GM12878 (cell line): ENCODE results near the gene PDPN. TPM values are rescaled to one million over a fixed set of nuclear protein-coding genes. Genes with fewer than 3 reads are reported as not detected.

Experiments used
- ATAC-seq: fragments of 200-7000 bp; cut with Tn5 transposase; 3 replicates; pipeline ENCODE4 v1.9.1; 2020; ENCODE audit warnings: mild to moderate bottlenecking, moderate library complexity
- BruUV-seq: library from RNA; stranded (reverse); fragments of 400-500 nt; replicated peaks from 2 replicates; lab custom pipeline; 2021; lab: Mats Ljungman, UMichigan
- CTCF ChIA-PET: fragments of 300-600 bp; sonication (Branson Sonifier 250); formaldehyde crosslinking; extraction: SDS; loops from one replicate; lab custom pipeline; 2021; ENCODE audit warnings: inconsistent platforms; lab: Yijun Ruan, JAX
- POLR2A ChIA-PET: fragments of 350-600 bp; formaldehyde crosslinking; extraction: SDS; loops from one replicate; lab custom pipeline; 2021; ENCODE audit warnings: inconsistent platforms; lab: Charles Lee
- RAD21 ChIA-PET: fragments of 300-600 bp; sonication (Branson Sonifier 250); formaldehyde crosslinking; loops from one replicate; lab custom pipeline; 2023; ENCODE audit warnings: antibody characterized with exemption; ENCODE audit not compliant: unreplicated experiment; lab: Charles Lee
- SMC1A ChIA-PET: fragments of 300-600 bp; sonication (Branson Sonifier 250); formaldehyde crosslinking; loops from one replicate; lab custom pipeline; 2023; ENCODE audit not compliant: unreplicated experiment, uncharacterized antibody; lab: Charles Lee
- DNase-seq: peaks from one replicate; pipeline ENCODE4 v3.0.0-alpha.2; 2011; ENCODE audit warnings: low read depth, low spot score
- FAIRE-seq: peaks from 3 replicates; lab custom pipeline; 2011; peaks lifted over from hg19 to GRCh38; lab: Jason Lieb, UNC
- H2AFZ ChIP-seq: 2 replicates; pipeline ENCODE4 v1.6.0; 2011; ENCODE audit warnings: low read depth, low read length, control low read depth; ENCODE audit not compliant: control insufficient read depth
- H3K27ac ChIP-seq: 2 replicates; pipeline ENCODE4 v1.5.1; 2011; ENCODE audit warnings: control low read depth; ENCODE audit not compliant: control insufficient read depth, insufficient read depth
- H3K27me3 ChIP-seq, 2 experiments: replicated peaks in 1 of 2; 2 replicates each; pipeline versions ENCODE4 v1.6.0 to v1.6.1; 2011; ENCODE audit warnings: low read length in 1 of 2; ENCODE audit not compliant: control insufficient read depth in 2 of 2, insufficient read depth in 2 of 2
- H3K36me3 ChIP-seq, 2 experiments: 2 replicates each; pipeline ENCODE4 v1.5.1; 2011; ENCODE audit warnings: low read length in 1 of 2; ENCODE audit not compliant: control insufficient read depth in 2 of 2, insufficient read depth in 2 of 2
- H3K4me1 ChIP-seq: 2 replicates; pipeline ENCODE4 v1.6.1; 2011; ENCODE audit warnings: mild to moderate bottlenecking, low read length, moderate library complexity, mixed read lengths; ENCODE audit not compliant: control insufficient read depth, insufficient read depth
- H3K4me2 ChIP-seq: 2 replicates; pipeline ENCODE4 v1.6.0; 2011; ENCODE audit warnings: control low read depth; ENCODE audit not compliant: control insufficient read depth, insufficient read depth
- H3K4me3 ChIP-seq: fragments of 200-600 bp; sonication (generic); 2 replicates; pipeline ENCODE4 v1.5.1; 2016
- H3K79me2 ChIP-seq: 2 replicates; pipeline ENCODE4 v1.6.0; 2011; ENCODE audit warnings: low read length; ENCODE audit not compliant: control insufficient read depth, insufficient read depth
- H3K9ac ChIP-seq: 2 replicates; pipeline ENCODE4 v1.8.0; 2011; ENCODE audit warnings: low read length, control low read depth, mixed read lengths; ENCODE audit not compliant: control insufficient read depth, insufficient read depth
- H3K9me3 ChIP-seq: replicated peaks from 3 replicates; pipeline ENCODE4 v1.5.1; 2011; ENCODE audit warnings: mild to moderate bottlenecking, low read length; ENCODE audit not compliant: control insufficient read depth, insufficient read depth
- H4K20me1 ChIP-seq: 2 replicates; pipeline ENCODE4 v1.6.0; 2011; ENCODE audit not compliant: control insufficient read depth, insufficient read depth
- ATF2 ChIP-seq: IDR thresholded peaks from 2 replicates; pipeline ENCODE4 v1.6.1; 2012; ENCODE audit warnings: low read length, inconsistent platforms
- CREM ChIP-seq: IDR thresholded peaks from 2 replicates; pipeline ENCODE4 v1.6.1; 2014; ENCODE audit warnings: antibody characterized with exemption, low read depth
- NFXL1 ChIP-seq: fragments of 450-650 bp; IDR thresholded peaks from 2 replicates; pipeline ENCODE4 v1.6.1; 2017; ENCODE audit warnings: antibody characterized with exemption, mild to moderate bottlenecking, borderline replicate concordance
- NRF1 ChIP-seq: conservative IDR thresholded peaks from 2 replicates; pipeline ENCODE4 v1.6.1; 2011; ENCODE audit warnings: mild to moderate bottlenecking, low read depth, low read length, improper control_type of control experiment
- POLR2AphosphoS2 ChIP-seq: IDR thresholded peaks from 2 replicates; pipeline ENCODE4 v1.6.1; 2011; ENCODE audit warnings: low read depth, mild to moderate bottlenecking, low read length, improper control_type of control experiment, moderate library complexity
- SMAD5 ChIP-seq: IDR thresholded peaks from 2 replicates; pipeline ENCODE4 v1.6.1; 2016; ENCODE audit warnings: antibody characterized with exemption, low read depth
- SMARCA5 ChIP-seq: fragments of 450-650 bp; IDR thresholded peaks from 2 replicates; pipeline ENCODE4 v1.6.1; 2017; ENCODE audit warnings: mild to moderate bottlenecking
- SMC3 ChIP-seq: IDR thresholded peaks from 2 replicates; pipeline ENCODE4 v1.6.1; 2011; ENCODE audit warnings: low read length, improper control_type of control experiment, borderline replicate concordance
- SPI1 ChIP-seq: IDR thresholded peaks from 2 replicates; pipeline ENCODE4 v1.6.1; 2011; ENCODE audit warnings: low read depth, mild to moderate bottlenecking, low read length, moderate library complexity, borderline replicate concordance; ENCODE audit not compliant: insufficient read depth
- TAF1 ChIP-seq: IDR thresholded peaks from 2 replicates; pipeline ENCODE4 v1.6.1; 2011; ENCODE audit warnings: mild to moderate bottlenecking, low read depth, low read length, borderline replicate concordance
- ZNF622 ChIP-seq: fragments of 450-650 bp; IDR thresholded peaks from 2 replicates; pipeline ENCODE4 v1.6.1; 2017; ENCODE audit warnings: mild to moderate bottlenecking, inconsistent platforms
- WGBS: methylation state at CpG from one replicate; pipeline ENCODE4 v1.1.6; 2016; ENCODE audit warnings: low lambda C conversion rate; ENCODE audit not compliant: insufficient replicate concordance, insufficient coverage; ENCODE audit errors: missing lambda C conversion rate; 5-methylcytosine and 5-hydroxymethylcytosine counted together
- in situ Hi-C: fragments of 300-500 bp; cut with MboI; formaldehyde crosslinking; loops from 9 replicates; pipeline ENCODE4 v1.14.3; 2018; ENCODE audit warnings: mixed read lengths
- intact Hi-C: fragments of 100-400 bp; cut with micrococcal nuclease; formaldehyde crosslinking; loops from one replicate; pipeline ENCODE4 v1.14.2; 2022; ENCODE audit not compliant: unreplicated experiment
- polyA plus RNA-seq, 11 experiments: library from polyadenylated mRNA; depleted of rRNA in 4 of 11; unstranded in 6 of 11; stranded (reverse) in 5 of 11; fragments of >200 nt; fragmentation: Nextera tagmentation in 4 of 11; fragmentation: Illumina TruSeq in 1 of 11; extraction: Ambion mirVana in 4 of 11; extraction: Trizol in 1 of 11; gene quantifications; 1 replicate in 1 of 11; 2 replicates in 10 of 11; pipeline versions ENCODE4 v1.2.1 to v1.2.3, GENCODE V29; 2011 to 2016; ENCODE audit warnings: inconsistent platforms in 2 of 11, missing spikeins in 2 of 11, low read depth in 1 of 11
- total RNA-seq, 4 experiments: library from RNA; depleted of rRNA in 3 of 4; stranded (reverse); fragments of >200 nt in 3 of 4; fragmentation: Illumina TruSeq in 1 of 4; extraction: Trizol in 1 of 4; gene quantifications; 2 replicates each; pipeline versions ENCODE4 v1.2.1 to v1.2.3, GENCODE V29; 2013 to 2021
- TF ChIP-seq, protein P1 (sequence below): fragments of 450-650 bp; IDR thresholded peaks from 2 replicates; pipeline ENCODE4 v1.6.1; 2018; ENCODE audit warnings: mild to moderate bottlenecking, low read depth, moderate library complexity; ENCODE audit not compliant: partially characterized antibody
- TF ChIP-seq, protein P2 (sequence below): fragments of 450-650 bp; formaldehyde crosslinking; IDR thresholded peaks from 2 replicates; pipeline ENCODE4 v1.4.0; 2020; ENCODE audit warnings: mild to moderate bottlenecking, moderate library complexity

The PDPN gene
- total and polyA plus RNA-seq, 10 of the 15 experiments (the other 5 are each of a cell fraction or from before 2014, with no cell fraction given): 0.21 TPM; not detected in 9

GRCh38 chr1:13550663-13551062, 33.0 kb upstream of the PDPN start:
- DNase-seq (no peak), FAIRE-seq (no peak), ATAC-seq (no peak)
- in situ Hi-C loops (no loop called here), intact Hi-C loops (no loop called here)
- WGBS: 66% methylated on average over 4 of the region's 4 CpGs
- Histone ChIP-seq H3K9me3 (no peaks in the 10 kb centered on the region), H3K27me3 (no peaks in the 10 kb centered on the region), H3K27ac (no peak overlapping the region), H3K79me2 (no peaks in the 10 kb centered on the region), H2AFZ (no peak overlapping the region), H3K4me1 (no peaks in the 10 kb centered on the region), H3K36me3 (no peaks in the 10 kb centered on the region), H3K4me3 (no peak overlapping the region), H3K9ac (no peak overlapping the region), H3K4me2 (no peak overlapping the region), H4K20me1 (no peaks in the 10 kb centered on the region)
- POLR2A ChIA-PET: no interaction called here
- TF ChIP-seq SMARCA5 (no peak), NFXL1 (no peak), NRF1 (no peak), TAF1 (no peak), ATF2 (no peak), SMC3 (no peak), CREM (no peak), SPI1 (no peak), SMAD5 (no peak), POLR2AphosphoS2 (no peak), ZNF622 (no peak)
- TF ChIP-seq, protein P1, sequence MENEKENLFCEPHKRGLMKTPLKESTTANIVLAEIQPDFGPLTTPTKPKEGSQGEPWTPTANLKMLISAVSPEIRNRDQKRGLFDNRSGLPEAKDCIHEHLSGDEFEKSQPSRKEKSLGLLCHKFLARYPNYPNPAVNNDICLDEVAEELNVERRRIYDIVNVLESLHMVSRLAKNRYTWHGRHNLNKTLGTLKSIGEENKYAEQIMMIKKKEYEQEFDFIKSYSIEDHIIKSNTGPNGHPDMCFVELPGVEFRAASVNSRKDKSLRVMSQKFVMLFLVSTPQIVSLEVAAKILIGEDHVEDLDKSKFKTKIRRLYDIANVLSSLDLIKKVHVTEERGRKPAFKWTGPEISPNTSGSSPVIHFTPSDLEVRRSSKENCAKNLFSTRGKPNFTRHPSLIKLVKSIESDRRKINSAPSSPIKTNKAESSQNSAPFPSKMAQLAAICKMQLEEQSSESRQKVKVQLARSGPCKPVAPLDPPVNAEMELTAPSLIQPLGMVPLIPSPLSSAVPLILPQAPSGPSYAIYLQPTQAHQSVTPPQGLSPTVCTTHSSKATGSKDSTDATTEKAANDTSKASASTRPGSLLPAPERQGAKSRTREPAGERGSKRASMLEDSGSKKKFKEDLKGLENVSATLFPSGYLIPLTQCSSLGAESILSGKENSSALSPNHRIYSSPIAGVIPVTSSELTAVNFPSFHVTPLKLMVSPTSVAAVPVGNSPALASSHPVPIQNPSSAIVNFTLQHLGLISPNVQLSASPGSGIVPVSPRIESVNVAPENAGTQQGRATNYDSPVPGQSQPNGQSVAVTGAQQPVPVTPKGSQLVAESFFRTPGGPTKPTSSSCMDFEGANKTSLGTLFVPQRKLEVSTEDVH: no peak
- TF ChIP-seq, protein P2, sequence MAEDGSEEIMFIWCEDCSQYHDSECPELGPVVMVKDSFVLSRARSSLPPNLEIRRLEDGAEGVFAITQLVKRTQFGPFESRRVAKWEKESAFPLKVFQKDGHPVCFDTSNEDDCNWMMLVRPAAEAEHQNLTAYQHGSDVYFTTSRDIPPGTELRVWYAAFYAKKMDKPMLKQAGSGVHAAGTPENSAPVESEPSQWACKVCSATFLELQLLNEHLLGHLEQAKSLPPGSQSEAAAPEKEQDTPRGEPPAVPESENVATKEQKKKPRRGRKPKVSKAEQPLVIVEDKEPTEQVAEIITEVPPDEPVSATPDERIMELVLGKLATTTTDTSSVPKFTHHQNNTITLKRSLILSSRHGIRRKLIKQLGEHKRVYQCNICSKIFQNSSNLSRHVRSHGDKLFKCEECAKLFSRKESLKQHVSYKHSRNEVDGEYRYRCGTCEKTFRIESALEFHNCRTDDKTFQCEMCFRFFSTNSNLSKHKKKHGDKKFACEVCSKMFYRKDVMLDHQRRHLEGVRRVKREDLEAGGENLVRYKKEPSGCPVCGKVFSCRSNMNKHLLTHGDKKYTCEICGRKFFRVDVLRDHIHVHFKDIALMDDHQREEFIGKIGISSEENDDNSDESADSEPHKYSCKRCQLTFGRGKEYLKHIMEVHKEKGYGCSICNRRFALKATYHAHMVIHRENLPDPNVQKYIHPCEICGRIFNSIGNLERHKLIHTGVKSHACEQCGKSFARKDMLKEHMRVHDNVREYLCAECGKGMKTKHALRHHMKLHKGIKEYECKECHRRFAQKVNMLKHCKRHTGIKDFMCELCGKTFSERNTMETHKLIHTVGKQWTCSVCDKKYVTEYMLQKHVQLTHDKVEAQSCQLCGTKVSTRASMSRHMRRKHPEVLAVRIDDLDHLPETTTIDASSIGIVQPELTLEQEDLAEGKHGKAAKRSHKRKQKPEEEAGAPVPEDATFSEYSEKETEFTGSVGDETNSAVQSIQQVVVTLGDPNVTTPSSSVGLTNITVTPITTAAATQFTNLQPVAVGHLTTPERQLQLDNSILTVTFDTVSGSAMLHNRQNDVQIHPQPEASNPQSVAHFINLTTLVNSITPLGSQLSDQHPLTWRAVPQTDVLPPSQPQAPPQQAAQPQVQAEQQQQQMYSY (CRISPR knock-in tag): no peak
- RAD21 ChIA-PET: no interaction called here
- CTCF ChIA-PET: no interaction called here
- SMC1A ChIA-PET: no interaction called here
- no TSS peak for BruUV-seq
